GM10847 (cell line): ENCODE data around the gene IGFBPL1.

Experiments
- POLR2A ChIP-seq: IDR thresholded peaks from 2 replicates; pipeline ENCODE4 v1.6.1; 2011; ENCODE audit not compliant: insufficient read length; ENCODE audit errors: extremely low read depth

The IGFBPL1 gene

DNA sequence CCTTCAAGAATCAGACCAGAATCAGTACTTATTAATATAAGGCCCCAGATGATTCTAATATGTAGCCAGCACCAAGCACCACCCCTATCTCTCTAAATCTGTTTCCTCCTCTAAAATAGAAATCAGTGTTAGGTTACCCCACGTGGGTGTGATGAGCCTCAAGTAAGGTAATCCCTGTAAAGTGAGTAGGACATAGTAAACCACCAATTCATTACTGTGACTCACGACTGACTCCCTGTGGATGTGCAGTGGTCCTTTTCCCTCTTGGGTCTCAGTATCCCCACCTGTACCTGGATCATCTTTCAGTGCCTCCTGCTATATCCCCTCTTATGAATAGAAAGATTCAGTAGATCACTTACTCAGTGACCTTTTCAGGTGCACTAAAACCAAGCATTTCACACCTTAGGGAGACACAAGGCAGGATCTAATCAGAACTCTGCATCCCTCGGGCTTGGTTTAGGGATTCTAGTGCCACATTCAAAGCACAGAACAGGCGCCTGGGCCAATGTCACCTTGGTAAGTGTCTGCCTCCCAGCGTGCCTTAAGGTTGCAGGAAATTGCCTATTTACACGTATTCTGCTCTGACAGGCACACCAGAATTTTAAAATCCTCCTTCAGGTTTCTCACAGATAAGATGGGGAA is 43.9 kb downstream of the IGFBPL1 start:
- TF ChIP-seq POLR2A: no peak

DNA sequence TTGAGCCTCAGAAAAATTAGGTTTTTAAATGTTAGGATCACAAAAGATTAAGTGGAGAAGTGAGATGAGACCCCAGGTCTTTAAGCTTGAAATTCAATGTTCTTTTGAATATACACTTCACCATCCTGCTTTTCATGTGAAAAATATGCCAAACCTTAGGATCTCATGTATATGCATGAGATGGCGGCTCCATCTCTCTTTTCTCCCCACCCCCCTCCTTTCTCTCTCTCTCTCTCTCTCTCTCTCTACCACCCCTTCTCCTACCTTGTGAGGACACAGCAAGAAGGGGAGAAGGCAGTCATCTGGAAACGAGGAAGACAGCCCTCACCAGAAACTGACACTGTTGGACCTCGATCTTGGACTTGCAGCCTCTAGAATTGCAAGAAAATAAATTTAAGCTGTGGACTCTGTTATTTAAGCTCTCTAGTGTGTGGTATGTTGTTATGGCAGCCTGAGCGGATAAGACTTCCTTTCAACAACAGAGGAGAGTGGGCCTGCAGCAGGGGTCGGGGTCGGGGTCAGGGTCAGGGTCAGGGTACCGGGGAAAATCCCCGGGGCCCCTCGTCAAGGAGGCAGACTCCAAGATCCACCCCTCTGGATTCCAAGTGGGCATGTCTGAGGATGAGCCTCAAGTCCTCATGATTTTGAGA is 48.1 kb downstream of the IGFBPL1 start:
- TF ChIP-seq POLR2A: no peak

DNA sequence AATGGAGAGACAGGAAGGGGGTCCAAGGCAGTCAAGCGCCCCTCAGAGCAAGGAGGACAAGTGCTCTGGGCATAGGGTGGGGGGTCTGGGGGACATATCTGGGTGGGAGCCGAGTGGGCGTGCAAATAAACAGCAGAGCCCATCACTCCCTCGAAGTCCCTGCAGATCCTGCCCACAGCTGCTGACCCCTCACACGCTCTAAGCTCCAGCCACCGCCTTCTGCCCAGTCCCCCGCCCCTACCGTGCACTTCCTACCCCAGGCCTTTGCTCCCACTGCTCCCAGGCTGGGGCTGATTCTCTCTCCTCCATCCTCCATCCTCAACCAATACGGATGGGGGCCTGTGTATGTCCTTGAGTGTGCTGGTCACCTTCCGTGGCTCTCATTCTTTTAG is 48.7 kb downstream of the IGFBPL1 start:
- no peak for TF ChIP-seq POLR2A

DNA sequence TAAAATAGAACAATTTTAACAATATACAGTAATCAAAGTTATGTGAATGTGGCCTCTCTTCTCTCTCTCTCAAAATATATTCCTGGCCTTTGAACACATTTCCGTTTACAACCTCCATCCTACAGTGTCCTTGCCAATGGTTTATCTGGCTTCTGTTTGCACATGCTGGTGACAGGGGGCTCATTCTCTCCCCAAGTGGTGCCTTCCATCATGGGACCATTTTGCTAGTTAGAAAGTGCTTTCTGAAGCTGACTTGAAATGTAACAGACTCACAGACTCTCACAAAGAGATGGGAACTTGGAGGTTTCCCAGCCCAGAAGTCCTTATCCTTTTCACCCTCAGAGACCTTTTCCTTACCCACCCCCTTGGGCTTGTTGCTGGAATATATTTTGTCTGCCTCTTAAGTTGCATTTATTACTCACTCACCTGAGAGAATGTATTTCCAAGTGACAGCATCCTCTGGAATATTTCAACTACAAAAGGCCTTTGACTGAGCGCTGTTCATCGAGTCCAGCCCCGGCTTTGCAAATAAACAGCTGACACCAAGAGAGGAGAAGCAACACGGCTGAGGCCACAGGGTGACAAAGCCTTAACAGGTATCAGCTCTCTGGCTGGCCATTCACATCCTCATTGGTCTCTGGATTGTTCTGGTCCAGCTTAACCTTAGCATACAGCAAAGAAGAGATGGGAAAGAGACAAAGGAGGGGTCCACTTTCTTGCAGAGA is 49.2 kb downstream of the IGFBPL1 start:
- no peak for TF ChIP-seq POLR2A

DNA sequence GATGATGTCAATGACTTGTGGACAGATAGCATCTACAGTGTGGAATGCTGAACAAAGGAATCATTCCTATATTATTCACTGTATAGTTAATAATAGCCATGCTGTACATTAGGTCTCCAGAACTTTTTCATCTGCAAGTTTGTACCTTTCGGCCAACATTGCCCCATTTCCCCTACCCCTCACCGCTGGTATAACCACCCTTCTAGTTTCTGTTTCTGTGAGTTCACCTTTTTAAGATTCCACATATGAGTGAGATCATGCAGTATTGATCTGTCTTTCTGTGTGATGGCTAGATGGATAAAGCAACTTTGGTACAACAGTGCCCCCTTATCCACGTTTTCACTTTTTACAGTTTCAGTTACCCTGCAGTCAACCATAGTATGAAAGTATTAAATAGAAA is 50.6 kb downstream of the IGFBPL1 start:
- TF ChIP-seq POLR2A: no peak

DNA sequence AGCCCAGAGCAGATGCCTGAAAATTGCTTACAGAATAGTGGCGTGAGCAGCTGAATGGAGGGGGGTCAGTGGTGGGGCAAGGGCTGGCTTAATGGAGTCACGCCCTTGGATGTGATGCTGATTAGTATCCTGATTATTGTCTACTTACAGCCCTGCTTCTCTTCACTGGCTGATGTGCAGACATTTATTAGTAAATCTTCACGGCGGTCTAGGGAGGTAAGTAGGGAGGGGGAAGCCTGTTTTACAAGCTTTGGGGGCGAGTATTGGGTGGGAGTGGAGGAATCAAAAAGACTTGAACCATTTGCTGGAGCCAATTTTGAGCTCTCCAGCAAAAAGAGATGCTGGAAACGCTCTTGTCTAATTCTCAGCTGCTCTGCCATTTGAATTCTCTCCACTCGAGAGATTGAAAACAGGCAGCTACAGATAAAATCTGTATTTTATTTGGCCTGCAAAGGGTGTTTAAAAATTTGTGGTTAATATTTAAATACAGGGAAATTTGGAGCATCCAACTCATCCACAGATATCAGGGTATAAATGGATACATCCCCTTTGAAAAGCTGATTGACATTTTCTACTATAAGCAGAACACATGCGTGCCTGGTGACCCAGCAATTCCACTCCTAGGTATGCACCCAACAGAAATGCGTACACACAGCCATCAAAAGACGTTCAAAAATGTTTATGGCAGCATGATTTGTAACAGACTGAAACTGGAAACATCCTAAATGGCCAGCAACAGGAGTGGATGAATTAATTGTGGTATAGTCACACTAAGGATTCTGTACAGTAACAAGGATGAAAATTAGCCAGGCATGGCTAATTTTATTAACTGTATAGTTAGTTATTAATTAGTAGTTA is 51.3 kb downstream of the IGFBPL1 start:
- TF ChIP-seq POLR2A: no peak

DNA sequence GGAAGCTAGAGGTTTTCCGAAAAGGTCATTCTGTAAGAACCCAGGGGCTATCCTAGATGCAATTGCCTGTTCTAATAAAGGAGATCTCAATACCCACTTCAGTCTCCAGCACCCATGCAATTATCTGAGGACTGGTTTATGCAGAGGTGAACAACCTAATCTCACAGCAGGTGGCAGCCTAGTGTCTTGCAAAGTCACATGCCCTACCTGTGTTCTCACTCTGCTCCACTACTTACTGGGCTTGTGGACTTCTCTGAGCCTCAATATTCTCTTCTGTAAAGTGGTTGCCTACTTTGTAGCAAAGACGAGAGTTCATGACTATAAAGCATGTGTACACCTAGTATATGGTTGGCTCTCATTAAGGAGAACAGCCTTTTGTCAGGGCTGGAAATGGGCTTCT is 52.8 kb downstream of the IGFBPL1 start:
- TF ChIP-seq POLR2A: no peak

DNA sequence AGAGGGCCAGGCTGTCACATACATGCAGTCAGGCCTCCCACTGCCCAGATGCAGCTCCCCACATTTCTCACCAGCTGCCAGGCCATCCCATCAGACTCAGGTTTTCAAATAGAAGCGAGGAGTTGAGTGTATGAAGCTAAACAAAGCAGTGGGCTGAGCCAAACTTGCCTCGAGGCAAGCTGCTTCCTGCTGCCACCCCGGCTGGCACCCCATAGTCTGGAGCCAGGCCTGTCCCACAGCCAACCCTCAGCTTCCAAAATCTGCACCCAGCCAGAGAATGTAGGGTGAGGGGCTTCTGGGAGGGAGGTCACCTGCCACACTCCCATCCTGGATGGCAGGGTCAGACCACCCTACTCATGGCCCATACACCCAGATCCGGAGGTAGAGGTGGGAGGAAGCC is 54.1 kb downstream of the IGFBPL1 start:
- no peak for TF ChIP-seq POLR2A

DNA sequence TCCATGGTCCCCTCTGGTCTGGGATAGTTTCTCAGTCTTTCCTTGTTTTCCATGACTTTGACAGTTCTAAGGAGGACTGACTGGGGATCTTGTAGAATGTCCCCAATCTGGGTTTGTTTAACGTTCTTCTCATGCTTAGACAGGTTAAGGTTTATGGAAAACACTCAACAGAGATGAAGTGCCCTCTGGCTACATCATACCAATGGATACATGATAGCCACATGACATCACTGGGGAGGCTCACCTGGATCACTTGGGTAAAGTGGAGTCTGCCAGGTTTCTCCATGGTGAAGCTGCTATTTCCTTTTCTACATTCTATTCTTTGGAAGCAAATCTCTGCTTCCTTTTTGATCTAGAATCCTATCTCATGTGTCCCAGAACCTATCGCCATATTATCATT is 55.5 kb downstream of the IGFBPL1 start:
- no peak for TF ChIP-seq POLR2A

DNA sequence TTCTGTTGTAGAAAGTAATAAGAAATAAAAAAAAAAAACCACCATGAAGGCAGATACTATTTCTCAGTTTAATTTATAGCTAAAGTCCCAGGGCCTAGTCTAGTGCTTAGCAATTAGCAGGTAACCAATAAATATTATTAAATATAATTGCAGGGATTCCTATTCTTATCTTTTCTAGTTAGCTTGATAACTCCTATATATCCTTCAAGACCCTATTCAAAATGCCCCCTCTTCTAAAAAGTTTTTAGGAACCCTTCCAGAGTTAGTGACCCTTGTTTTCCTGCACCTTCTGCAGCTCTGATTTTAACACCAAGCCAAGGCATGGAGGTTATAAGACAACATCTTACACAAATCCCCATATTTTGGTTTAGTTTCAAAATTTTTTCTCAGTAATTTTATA is 56.4 kb downstream of the IGFBPL1 start:
- TF ChIP-seq POLR2A: no peak

DNA sequence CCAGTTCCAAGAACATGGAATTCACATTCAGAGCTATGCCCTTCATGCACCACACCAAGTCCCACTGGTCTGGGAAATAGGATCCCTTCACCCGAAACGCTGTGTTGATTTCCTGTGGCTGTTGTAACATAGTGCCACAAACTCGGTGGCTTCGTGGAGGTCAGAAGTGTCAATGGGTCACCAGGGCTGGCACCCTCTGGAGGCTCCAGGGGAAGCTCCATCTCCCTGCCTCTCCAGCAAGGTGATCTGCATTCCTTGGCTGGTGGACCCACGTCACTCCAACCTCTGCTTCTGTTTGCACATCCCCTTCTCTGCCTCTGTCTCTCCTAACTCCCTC is 60.7 kb downstream of the IGFBPL1 start:
- no peak for TF ChIP-seq POLR2A

DNA sequence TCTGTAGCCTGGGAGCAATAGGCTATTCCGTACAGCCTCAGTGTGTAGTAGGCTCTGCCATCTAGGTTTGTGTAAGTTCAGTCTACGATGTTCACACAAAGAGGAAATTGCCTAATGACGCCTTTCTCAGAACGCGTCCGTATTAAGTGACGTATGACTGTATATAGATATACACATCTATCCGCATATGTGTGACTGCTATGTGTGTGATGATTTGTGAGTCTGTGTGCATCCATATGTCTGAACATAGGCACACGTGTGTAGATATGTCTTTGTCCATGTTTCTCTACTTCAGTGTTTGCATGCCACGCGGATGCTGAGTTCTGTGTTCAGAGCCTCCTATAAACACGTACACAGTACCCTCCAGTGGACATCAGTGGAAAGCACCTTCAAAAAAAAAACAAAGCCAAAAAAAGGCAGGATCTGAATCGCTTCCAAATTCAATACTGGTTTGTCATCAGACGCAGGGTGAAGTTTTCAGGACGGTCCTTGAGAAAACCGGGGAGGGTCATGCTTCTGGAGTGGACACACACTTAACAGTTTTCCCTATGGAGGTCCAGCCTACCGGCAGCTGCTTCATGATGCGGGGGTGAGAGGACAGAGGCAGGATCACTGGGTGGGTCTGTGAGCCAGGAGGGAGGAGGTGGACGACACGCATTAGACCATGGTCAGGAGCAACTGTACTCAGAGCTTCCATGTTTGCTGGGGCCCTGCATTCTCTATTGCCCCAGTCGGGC is 61.2 kb downstream of the IGFBPL1 start:
- TF ChIP-seq POLR2A: no peak

DNA sequence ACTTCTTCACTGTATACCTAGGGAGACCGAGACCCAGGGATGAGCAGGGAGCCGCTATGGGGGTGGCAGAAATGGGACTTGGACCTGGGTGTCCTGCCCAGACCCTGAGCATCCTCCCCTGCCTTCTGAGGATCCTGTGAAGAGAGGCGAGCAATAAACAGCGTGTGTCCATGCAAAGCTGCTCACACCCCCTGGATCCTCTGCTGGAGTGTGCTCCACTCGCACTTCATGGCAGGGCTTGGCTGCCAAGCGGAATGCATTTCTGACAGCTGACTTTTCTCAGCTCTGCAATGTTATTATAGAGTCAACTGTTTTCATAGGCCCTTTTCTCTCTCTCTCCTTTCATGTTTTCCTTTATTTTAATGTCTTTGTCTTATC is 62.8 kb downstream of the IGFBPL1 start:
- TF ChIP-seq POLR2A: no peak

DNA sequence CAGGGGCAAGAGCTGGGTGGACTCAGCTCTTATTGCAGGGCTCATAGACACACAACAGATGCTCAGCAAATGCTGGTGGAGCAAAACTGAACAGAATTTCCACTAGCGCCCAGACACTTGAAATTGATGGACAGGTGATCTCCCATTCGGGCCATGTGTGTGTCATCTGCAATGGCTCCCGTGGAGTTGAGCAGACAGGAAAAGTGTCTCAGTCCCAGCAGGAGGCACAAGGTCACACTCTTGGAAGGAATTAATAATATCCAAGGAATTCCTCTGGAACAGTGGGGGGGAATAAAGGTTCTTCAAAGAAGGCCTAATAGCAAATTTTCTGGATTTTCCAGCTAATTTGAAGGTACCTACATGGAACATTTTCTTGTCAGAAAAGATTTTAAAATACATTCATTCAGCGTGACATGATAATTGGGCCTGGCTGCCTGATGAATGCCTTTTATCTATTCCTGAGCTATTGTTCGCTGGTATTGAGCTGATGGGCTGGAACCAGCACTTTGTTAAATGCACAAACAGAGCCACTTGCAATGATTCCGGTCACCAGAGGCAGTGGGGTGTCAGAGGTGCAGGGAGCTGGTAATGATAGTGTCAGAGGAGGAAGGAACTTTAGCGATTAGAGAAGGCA is 63.3 kb downstream of the IGFBPL1 start:
- no peak for TF ChIP-seq POLR2A

DNA sequence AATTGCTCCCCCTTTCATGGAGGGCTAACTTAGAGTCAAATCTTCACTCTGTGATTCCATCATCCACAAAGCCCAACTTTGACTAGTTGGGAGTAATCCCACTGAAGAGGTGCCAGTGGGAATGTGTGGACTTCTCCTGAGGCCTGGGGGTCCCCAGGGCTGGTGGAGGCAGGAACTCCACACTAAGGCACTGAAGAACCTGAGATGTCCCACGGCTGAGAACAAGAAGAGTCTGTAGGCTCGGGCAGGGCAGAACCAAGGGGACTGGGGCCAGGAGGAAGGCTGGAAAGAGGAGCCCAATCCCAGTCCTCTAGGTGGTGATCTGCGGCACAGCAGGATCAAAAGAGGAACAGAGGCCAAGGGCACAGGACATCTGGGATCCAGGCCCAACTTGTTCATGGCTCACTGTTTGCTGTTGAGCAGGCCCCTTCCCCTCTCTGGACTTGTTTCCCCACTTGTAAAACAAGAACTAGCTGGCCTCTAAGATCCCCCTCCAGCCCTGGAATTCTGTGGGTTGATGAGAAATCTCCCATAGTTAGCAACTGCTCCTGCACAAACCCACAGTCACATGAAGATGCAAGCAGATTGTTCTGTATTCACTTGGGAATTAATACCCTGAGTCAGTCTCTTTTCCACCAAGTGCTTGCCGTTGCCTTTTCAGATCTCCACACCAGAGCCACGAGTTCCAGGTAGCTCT is 64.4 kb downstream of the IGFBPL1 start:
- no peak for TF ChIP-seq POLR2A

DNA sequence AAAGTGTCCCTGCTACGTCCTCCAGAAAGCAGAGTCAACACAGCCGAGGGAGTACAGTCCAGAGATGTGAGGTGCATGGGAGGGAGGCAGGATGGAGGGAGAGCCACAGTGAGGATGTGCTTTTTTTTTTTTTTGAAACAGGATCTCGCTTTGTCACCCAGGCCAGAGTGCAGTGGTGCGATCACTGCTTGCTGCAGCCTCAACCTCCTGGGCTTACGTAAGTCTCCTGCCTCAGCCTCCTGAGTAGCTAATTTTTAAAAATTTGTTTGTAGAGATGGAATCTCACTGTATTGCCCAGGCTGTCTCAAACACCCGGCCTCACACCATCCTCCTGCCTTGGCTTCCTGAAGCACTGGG is 65.0 kb downstream of the IGFBPL1 start:
- no peak for TF ChIP-seq POLR2A
